ENCODE data around the gene STRC.
"Not testable (repeated sequence)": the region's sequence is repeated elsewhere in the genome, so short reads cannot be mapped to it uniquely, and the experiment has no call there.

The STRC gene

GRCh38 chr15:43563793-43564192 is 54.8 kb downstream of the STRC start:
- not testable (repeated sequence) for DNase-seq (ENCODE audit: low read depth, low spot score)

DNA sequence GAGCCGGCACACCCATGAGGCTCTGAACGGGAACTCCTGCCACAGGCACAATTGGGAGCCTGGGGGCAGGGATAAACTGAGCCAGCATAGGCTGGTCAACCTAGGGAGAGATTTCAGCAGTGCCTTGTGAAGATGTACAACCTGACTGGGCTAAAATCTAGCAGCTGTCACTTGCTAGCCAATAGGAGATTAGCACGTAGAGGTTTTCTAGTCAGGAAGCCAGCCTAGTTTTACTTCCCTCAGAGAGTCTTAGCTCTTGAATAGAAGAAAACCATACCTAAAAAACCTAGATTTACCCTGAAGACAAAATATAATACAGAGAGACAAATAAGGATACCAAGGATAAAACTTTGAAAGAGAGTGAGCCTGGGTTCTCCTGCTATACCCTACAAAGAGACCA is 55.8 kb downstream of the STRC start:
- not testable (repeated sequence) for DNase-seq (ENCODE audit: low read depth, low spot score)

DNA sequence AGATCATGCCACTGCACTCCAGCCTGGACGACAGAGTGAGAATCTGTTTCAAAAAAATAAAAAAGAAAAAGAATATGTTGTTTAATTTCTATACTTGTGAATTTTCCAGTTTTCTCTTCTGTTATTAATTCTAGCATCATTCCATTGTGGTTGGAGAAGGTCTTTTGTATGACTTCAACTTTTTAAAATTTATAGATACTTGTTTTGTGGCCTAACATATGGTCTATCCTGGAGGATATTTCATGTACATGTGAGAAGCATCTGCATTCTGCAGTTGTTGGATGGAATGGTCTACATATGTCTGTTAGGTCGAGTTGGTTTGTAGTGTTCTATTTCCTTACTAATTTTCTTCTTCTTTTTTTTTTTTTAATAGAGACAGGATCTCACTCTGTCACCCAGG is 65.6 kb downstream of the STRC start:
- DNase-seq (ENCODE audit: low read depth, low spot score) = no peak

GRCh38 chr15:43552256-43552655 is 66.3 kb downstream of the STRC start:
- no peak for DNase-seq (ENCODE audit: low read depth, low spot score)

DNA sequence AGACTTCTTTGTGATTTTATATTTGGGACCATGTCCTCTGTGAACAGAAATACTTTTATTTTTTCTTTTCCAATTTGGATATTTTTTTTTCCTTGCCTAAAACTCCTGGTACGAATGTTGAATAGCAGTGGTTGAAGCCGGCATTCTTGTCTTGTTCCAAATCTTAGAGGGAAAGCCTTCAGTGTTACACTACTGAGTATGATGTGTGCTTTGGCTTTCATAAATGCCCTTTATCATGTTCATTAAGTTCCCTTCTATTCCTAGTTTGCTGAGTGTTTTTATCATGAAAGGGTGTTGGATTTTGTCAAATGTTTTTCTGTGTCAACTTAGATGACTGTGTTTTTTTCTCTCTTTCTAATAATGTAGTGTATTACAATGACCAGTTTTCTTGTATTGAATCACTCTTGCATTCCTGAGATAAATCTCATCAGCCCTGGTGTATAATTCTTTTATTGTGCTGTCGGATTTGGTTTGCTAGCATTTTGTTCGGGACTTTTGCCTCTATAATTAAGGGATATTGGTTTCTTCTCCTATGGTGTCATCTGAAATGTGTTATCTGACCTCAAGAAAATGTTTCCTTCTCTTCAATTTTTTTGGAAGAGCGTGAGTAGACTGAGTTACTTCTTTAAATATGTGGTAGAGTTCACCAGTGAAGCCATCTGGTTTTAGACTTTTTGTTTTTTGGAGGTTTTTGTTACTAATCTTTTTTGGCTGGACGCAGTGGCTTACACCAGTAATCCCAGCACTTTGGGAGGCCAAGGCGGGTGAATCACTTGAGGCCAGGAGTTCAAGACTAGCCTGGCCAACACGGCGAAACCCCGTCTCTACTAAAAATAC is 67.9 kb downstream of the STRC start:
- no peak for DNase-seq (ENCODE audit: low read depth, low spot score)

All from ELF-1 (cell line).